Nephron (organoid): ENCODE results near the gene DAGLB.
"Not testable (repeated sequence)": the region's sequence is repeated elsewhere in the genome, so short reads cannot be mapped to it uniquely, and the experiment has no call there.

Experiments
- H3K27ac Mint-ChIP-seq, 3 experiments: 2 replicates each; pipeline ENCODE4 v1.8.0; 2020; ENCODE audit warnings: mixed read lengths in 3 of 3, mild to moderate bottlenecking in 2 of 3, moderate library complexity in 1 of 3
- H3K27me3 Mint-ChIP-seq: 2 replicates; pipeline ENCODE4 v1.8.0; 2021; ENCODE audit warnings: low read depth, mild to moderate bottlenecking, moderate library complexity, mixed read lengths
- H3K36me3 Mint-ChIP-seq: 2 replicates; pipeline ENCODE4 v1.8.0; 2020; ENCODE audit warnings: low read depth, mixed read lengths
- H3K4me1 Mint-ChIP-seq: 2 replicates; pipeline ENCODE4 v1.8.0; 2020; ENCODE audit warnings: mixed read lengths
- H3K4me3 Mint-ChIP-seq, 3 experiments: 2 replicates each; pipeline ENCODE4 v1.8.0; 2020; ENCODE audit warnings: mild to moderate bottlenecking in 3 of 3, mixed read lengths in 3 of 3, moderate library complexity in 2 of 3
- H3K9me3 Mint-ChIP-seq: 2 replicates; pipeline ENCODE4 v1.8.0; 2020; ENCODE audit warnings: mixed read lengths
- CTCF ChIP-seq, 3 experiments: fragments of 200-600 bp; sonication (generic); IDR thresholded peaks; one replicate each; pipeline ENCODE4 v1.5.0; 2021; ENCODE audit warnings: antibody characterized with exemption in 3 of 3; ENCODE audit not compliant: unreplicated experiment in 3 of 3

Gene DAGLB

GRCh38 chr7:6476596-6477317 lies 29.0 kb upstream of the DAGLB start:
- H3K27me3 Mint-ChIP-seq: no peaks in the 10 kb centered on the region
- H3K27ac Mint-ChIP-seq: peak overlapping the region; percentile 40 to 55 (median 49)
- H3K36me3 Mint-ChIP-seq: peaks cover 34% of the 10 kb centered on the region
- H3K4me3 Mint-ChIP-seq: peak overlapping the region in 1 of 3 experiments; percentile 38
- TF ChIP-seq CTCF (IDR thresholded peaks at IDR 0.05; ENCODE audit: unreplicated experiment in 3 of 3): no peak
- H3K9me3 Mint-ChIP-seq: no peaks in the 10 kb centered on the region
- H3K4me1 Mint-ChIP-seq: peaks cover 66% of the 10 kb centered on the region

- Mint-ChIP-seq H3K9me3 (no peaks in the 10 kb centered on the region), H3K4me3 (no peak overlapping the region), H3K4me1 (peaks cover 58% of the 10 kb centered on the region), H3K27me3 (no peaks in the 10 kb centered on the region), H3K36me3 (peaks cover 29% of the 10 kb centered on the region), H3K27ac (no peak overlapping the region)
- TF ChIP-seq CTCF (IDR thresholded peaks at IDR 0.05; ENCODE audit: unreplicated experiment in 3 of 3): no peak
These were observed 27.9 kb upstream of the DAGLB start for GRCh38 chr7:6475433-6476186.

- no peak overlapping the region for H3K27ac Mint-ChIP-seq
- peaks cover 18% of the 10 kb centered on the region for H3K9me3 Mint-ChIP-seq
- H3K36me3 Mint-ChIP-seq: peaks cover 79% of the 10 kb centered on the region
- no peak overlapping the region for H3K4me3 Mint-ChIP-seq
- H3K27me3 Mint-ChIP-seq: no peaks in the 10 kb centered on the region
- no peaks in the 10 kb centered on the region for H3K4me1 Mint-ChIP-seq
- TF ChIP-seq CTCF (IDR thresholded peaks at IDR 0.05; ENCODE audit: unreplicated experiment in 3 of 3): no peak
These were observed 18.1 kb upstream of the DAGLB start for GRCh38 chr7:6465862-6466261.

GRCh38 chr7:6463609-6464008 lies 15.9 kb upstream of the DAGLB start:
- Mint-ChIP-seq H3K36me3 (peaks cover 58% of the 10 kb centered on the region), H3K9me3 (peaks cover 18% of the 10 kb centered on the region)
- H3K4me1 Mint-ChIP-seq, H3K27me3 Mint-ChIP-seq, H3K27ac Mint-ChIP-seq, H3K4me3 Mint-ChIP-seq: not testable (repeated sequence)

- H3K4me1 Mint-ChIP-seq: no peaks in the 10 kb centered on the region
- H3K9me3 Mint-ChIP-seq: peaks cover 15% of the 10 kb centered on the region
- H3K36me3 Mint-ChIP-seq: peaks cover 43% of the 10 kb centered on the region
- H3K27me3 Mint-ChIP-seq: no peaks in the 10 kb centered on the region
- no peak for TF ChIP-seq CTCF (IDR thresholded peaks at IDR 0.05; ENCODE audit: unreplicated experiment in 3 of 3)
- no peak overlapping the region for H3K4me3 Mint-ChIP-seq
- no peak overlapping the region for H3K27ac Mint-ChIP-seq
These were observed 14.3 kb upstream of the DAGLB start for GRCh38 chr7:6461946-6462550.

GRCh38 chr7:6460990-6461584 lies 13.3 kb upstream of the DAGLB start:
- H3K9me3 Mint-ChIP-seq: peaks cover 7% of the 10 kb centered on the region
- no peaks in the 10 kb centered on the region for H3K27me3 Mint-ChIP-seq
- H3K4me1 Mint-ChIP-seq: no peaks in the 10 kb centered on the region
- H3K36me3 Mint-ChIP-seq: peaks cover 33% of the 10 kb centered on the region
- no peak overlapping the region for H3K27ac Mint-ChIP-seq
- no peak for TF ChIP-seq CTCF (IDR thresholded peaks at IDR 0.05; ENCODE audit: unreplicated experiment in 3 of 3)
- no peak overlapping the region for H3K4me3 Mint-ChIP-seq
